Smooth muscle cell (in vitro differentiated cells): ENCODE measurements around the gene ZNF106. TPM values are rescaled to one million over a fixed set of nuclear protein-coding genes. Genes with fewer than 3 reads are reported as not detected.

ENCODE experiments used
- DNase-seq: peaks from one replicate; lab custom pipeline; 2025; ENCODE audit not compliant: unreplicated experiment; lab: John Stamatoyannopoulos, UW
- H2AFZ ChIP-seq: fragments of 200-600 bp; sonication (generic); 2 replicates; pipeline ENCODE4 v1.6.0; 2016; ENCODE audit warnings: antibody characterized with exemption, low read depth, mild to moderate bottlenecking
- H3F3A ChIP-seq: fragments of 200-600 bp; sonication (generic); 2 replicates; pipeline ENCODE4 v1.6.0; 2017; ENCODE audit warnings: antibody characterized with exemption, low read depth
- H3K27ac ChIP-seq: fragments of 200-600 bp; sonication (generic); 2 replicates; pipeline ENCODE4 v1.5.1; 2016; ENCODE audit warnings: low read depth, mild to moderate bottlenecking
- H3K27me3 ChIP-seq: fragments of 200-600 bp; sonication (generic); 2 replicates; pipeline ENCODE4 v1.6.1; 2016; ENCODE audit warnings: low read depth, mild to moderate bottlenecking
- H3K36me3 ChIP-seq: fragments of 200-600 bp; sonication (generic); 2 replicates; pipeline ENCODE4 v1.5.1; 2016; ENCODE audit warnings: low read depth
- H3K4me1 ChIP-seq: fragments of 200-600 bp; sonication (generic); 2 replicates; pipeline ENCODE4 v1.5.1; 2016; ENCODE audit warnings: low read depth
- H3K4me2 ChIP-seq: fragments of 200-600 bp; sonication (generic); 2 replicates; pipeline ENCODE4 v1.6.0; 2016; ENCODE audit warnings: mild to moderate bottlenecking
- H3K4me3 ChIP-seq: fragments of 200-600 bp; sonication (generic); 2 replicates; pipeline ENCODE4 v1.5.1; 2016; ENCODE audit warnings: mild to moderate bottlenecking
- H3K79me2 ChIP-seq: fragments of 200-600 bp; sonication (generic); 2 replicates; pipeline ENCODE4 v1.6.0; 2016; ENCODE audit warnings: low read depth, mild to moderate bottlenecking
- H3K9ac ChIP-seq: fragments of 200-600 bp; sonication (generic); 2 replicates; pipeline ENCODE4 v1.6.0; 2016; ENCODE audit warnings: low read depth
- H3K9me3 ChIP-seq: fragments of 200-600 bp; sonication (generic); replicated peaks from 2 replicates; pipeline ENCODE4 v1.5.1; 2016; ENCODE audit warnings: low read depth
- H4K20me1 ChIP-seq: fragments of 200-600 bp; sonication (generic); 2 replicates; pipeline ENCODE4 v1.6.0; 2016; ENCODE audit warnings: low read depth
- CTCF ChIP-seq: fragments of 200-600 bp; sonication (generic); IDR thresholded peaks from 2 replicates; pipeline ENCODE4 v1.5.1; 2017; ENCODE audit warnings: borderline replicate concordance, mild to moderate bottlenecking, antibody characterized with exemption; ENCODE audit not compliant: insufficient read depth, poor library complexity, severe bottlenecking
- WGBS: methylation state at CpG from one replicate; pipeline ENCODE4 v1.1.7; 2016; ENCODE audit warnings: low lambda C conversion rate; 5-methylcytosine and 5-hydroxymethylcytosine counted together
- polyA plus RNA-seq: library from polyadenylated mRNA; unstranded; fragments of >200 nt; fragmentation: Nextera tagmentation; extraction: Ambion mirVana; gene quantifications from 2 replicates; pipeline ENCODE4 v1.2.1, GENCODE V29; 2016
- total RNA-seq: library from RNA; depleted of rRNA; stranded (reverse); fragments of >200 nt; gene quantifications from 2 replicates; pipeline ENCODE4 v1.2.3, GENCODE V29; 2014

The ZNF106 gene
- total and polyA plus RNA-seq, 2 experiments from 2014 or later: 24.5 to 27.2 TPM

DNA sequence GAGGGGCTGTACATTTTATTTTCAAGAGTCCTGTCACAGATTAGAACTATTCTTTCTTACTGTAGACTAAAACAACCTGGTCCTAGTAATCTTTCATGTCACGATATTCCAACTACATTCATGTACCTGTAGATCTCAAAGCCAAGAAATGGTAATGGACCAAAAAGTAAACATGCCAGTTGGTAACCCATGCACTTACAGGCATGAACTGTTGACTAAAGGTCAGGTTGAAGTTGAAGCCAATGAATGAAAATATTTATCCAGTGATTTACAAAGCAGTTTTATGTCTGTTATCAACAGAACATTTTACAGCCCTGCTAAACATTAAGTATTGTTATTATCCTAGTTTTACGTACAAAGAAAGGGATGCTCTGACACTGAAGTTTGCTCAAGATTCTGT is 32.4 kb upstream of the ZNF106 start:
- WGBS: 85% methylated on average over 2 of the region's 2 CpGs
- Histone ChIP-seq H3K4me1 (no peaks in the 10 kb centered on the region), H3K27ac (no peak overlapping the region), H2AFZ (no peak overlapping the region), H3K79me2 (peaks cover 3% of the 10 kb centered on the region), H3K27me3 (no peaks in the 10 kb centered on the region), H4K20me1 (no peaks in the 10 kb centered on the region), H3K4me2 (no peak overlapping the region), H3K9me3 (no peaks in the 10 kb centered on the region), H3F3A (no peaks in the 10 kb centered on the region), H3K9ac (no peak overlapping the region), H3K4me3 (no peak overlapping the region), H3K36me3 (peaks cover 4% of the 10 kb centered on the region)
- TF ChIP-seq CTCF: no peak
- no peak for DNase-seq

- Histone ChIP-seq H3K9ac (no peak overlapping the region), H3K36me3 (peaks cover 8% of the 10 kb centered on the region), H3K9me3 (no peaks in the 10 kb centered on the region), H3K4me2 (no peak overlapping the region), H3K79me2 (peaks cover 42% of the 10 kb centered on the region), H3K4me3 (no peak overlapping the region), H3K27me3 (no peaks in the 10 kb centered on the region), H4K20me1 (peaks cover 56% of the 10 kb centered on the region), H3F3A (no peaks in the 10 kb centered on the region), H3K27ac (no peak overlapping the region), H2AFZ (no peak overlapping the region), H3K4me1 (no peaks in the 10 kb centered on the region)
- no peak for DNase-seq
- TF ChIP-seq CTCF: no peak
- 77% methylated on average over 4 of the region's 4 CpGs for WGBS
Measured at GRCh38 chr15:42511007-42511391, 20.1 kb upstream of the ZNF106 start.

DNA sequence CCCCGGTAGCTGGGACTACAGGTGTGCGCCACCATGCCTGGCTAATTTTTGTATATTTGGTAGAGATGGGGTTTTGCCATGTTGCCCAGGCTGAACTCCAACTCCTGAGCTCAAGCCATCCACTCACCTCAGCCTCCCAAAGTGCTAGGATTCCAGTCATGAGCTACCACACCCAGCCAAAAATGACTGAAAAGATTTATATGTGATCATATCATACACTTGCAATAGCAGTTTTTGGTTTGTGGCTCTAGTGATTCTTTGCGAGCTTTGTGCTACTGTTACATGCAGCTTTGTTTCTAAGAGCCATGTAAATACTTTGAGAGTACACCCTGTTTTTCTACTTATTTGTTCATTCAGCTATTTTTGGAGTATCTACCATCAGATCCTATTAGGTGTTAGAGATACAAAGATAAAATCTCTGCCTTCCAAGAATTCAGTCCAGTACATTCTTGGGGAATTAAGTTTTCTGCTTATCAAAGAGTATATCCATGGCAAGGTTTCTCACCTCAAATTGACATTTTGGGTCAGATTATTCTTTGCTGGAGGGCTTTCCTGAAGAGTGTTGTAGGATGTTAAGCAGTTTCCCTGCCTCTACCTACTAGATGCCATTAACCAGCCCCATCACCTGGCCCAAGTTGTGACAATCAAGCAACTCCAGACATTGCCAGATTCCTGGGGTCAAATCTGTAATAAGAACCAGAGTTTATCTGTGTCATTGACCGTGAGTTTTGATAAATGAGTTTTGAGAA is 19.5 kb upstream of the ZNF106 start:
- H3K9me3 ChIP-seq: no peaks in the 10 kb centered on the region
- H3K4me2 ChIP-seq: no peak overlapping the region
- no peaks in the 10 kb centered on the region for H3K4me1 ChIP-seq
- DNase-seq: no peak
- no peak overlapping the region for H3K27ac ChIP-seq
- TF ChIP-seq CTCF: no peak
- WGBS: 95% methylated on average over 4 of the region's 4 CpGs
- H3K79me2 ChIP-seq: peaks cover 46% of the 10 kb centered on the region
- peaks cover 5% of the 10 kb centered on the region for H3K36me3 ChIP-seq
- no peak overlapping the region for H3K4me3 ChIP-seq
- H3F3A ChIP-seq: no peaks in the 10 kb centered on the region
- no peak overlapping the region for H3K9ac ChIP-seq
- no peaks in the 10 kb centered on the region for H3K27me3 ChIP-seq
- H4K20me1 ChIP-seq: peaks cover 61% of the 10 kb centered on the region
- no peak overlapping the region for H2AFZ ChIP-seq

- no peak overlapping the region for H3K27ac ChIP-seq
- H3K4me2 ChIP-seq: no peak overlapping the region
- peaks cover 83% of the 10 kb centered on the region for H4K20me1 ChIP-seq
- H3K4me1 ChIP-seq: peaks cover 6% of the 10 kb centered on the region
- WGBS: 75% methylated on average over 9 of the region's 9 CpGs
- H3K9ac ChIP-seq: no peak overlapping the region
- no peaks in the 10 kb centered on the region for H3K9me3 ChIP-seq
- no peak for TF ChIP-seq CTCF
- no peak overlapping the region for H2AFZ ChIP-seq
- H3K79me2 ChIP-seq: peaks cover 66% of the 10 kb centered on the region
- no peaks in the 10 kb centered on the region for H3K36me3 ChIP-seq
- H3F3A ChIP-seq: no peaks in the 10 kb centered on the region
- DNase-seq: no peak
- H3K27me3 ChIP-seq: no peaks in the 10 kb centered on the region
- no peak overlapping the region for H3K4me3 ChIP-seq
Measured at GRCh38 chr15:42508263-42508690, 17.3 kb upstream of the ZNF106 start.
